ENCODE results near the gene S100A7.

Gene S100A7

DNA sequence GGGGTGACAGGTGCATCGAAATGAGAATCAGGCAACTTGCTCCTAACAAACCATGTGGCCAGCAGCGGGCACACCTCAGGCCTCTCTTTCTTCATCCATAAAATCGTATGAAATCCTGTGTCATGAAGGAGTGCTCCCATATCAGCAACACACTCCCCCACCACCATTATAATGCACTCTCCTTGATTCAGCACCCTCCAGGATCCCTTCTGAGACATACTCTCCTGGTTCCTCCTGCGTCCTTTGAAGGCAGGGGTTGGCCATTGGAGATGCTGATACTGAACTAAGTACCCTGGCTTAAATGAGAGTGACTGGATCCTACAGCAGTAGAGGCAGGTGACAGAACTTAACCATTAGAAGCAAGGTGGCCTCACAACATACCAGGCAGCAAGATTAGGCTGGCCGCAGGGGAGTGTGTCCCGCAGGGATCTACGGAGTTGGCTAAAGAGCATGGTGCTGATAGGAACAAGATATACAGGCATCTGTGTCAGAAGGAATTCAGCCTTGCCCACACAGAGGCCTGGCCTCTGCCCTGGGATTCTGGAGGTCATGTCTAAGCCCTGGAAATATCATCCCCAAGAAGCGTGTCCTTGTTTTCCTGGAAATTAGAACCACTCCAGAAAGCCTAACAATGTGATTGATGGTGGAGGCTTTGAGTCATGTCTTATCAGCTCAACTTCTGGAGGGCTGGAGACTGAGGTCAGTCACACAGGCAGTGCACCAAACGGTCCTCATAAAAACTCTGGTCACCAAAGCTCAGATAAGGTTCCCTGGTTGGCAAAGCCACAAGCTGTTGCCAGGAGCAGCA, 27.4 kb downstream of the S100A7 start:
- H3K27me3 ChIP-seq (ENCODE audit: insufficient read depth, low read depth, severe bottlenecking) = peaks cover 98% of the 10 kb centered on the region
- no peak overlapping the region for H3K27ac ChIP-seq
- TF ChIP-seq, protein P1, sequence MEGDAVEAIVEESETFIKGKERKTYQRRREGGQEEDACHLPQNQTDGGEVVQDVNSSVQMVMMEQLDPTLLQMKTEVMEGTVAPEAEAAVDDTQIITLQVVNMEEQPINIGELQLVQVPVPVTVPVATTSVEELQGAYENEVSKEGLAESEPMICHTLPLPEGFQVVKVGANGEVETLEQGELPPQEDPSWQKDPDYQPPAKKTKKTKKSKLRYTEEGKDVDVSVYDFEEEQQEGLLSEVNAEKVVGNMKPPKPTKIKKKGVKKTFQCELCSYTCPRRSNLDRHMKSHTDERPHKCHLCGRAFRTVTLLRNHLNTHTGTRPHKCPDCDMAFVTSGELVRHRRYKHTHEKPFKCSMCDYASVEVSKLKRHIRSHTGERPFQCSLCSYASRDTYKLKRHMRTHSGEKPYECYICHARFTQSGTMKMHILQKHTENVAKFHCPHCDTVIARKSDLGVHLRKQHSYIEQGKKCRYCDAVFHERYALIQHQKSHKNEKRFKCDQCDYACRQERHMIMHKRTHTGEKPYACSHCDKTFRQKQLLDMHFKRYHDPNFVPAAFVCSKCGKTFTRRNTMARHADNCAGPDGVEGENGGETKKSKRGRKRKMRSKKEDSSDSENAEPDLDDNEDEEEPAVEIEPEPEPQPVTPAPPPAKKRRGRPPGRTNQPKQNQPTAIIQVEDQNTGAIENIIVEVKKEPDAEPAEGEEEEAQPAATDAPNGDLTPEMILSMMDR (IDR thresholded peaks at IDR 0.05; ENCODE audit: low read depth, low read length) = no peak
- no peak for DNase-seq
- no peak overlapping the region for H3K4me3 ChIP-seq (ENCODE audit: low read depth, low read length)
- no peaks in the 10 kb centered on the region for H3K36me3 ChIP-seq
- H3K9me3 ChIP-seq (ENCODE audit: severe bottlenecking) = peaks cover 9% of the 10 kb centered on the region

DNA sequence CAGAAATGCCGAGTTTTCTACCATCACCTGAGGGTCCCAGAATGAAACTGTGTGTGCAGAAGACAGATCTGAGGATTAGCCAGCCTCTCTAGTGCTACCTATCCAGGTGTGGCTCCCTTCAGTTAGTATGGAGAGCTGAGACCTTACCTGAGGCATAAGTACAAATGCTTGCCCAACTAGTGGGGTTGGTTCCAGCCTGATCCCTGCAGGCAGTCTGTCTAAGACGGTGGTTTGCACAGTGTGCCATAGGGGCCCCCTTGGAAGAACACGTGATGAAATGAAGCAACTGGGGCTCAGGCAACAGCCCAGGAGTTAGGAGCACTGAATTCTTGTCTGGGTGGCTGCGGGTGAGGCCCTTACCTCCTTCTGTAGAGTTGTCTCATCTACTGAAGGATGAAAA, 28.5 kb downstream of the S100A7 start:
- H3K36me3 ChIP-seq = no peaks in the 10 kb centered on the region
- peaks cover 93% of the 10 kb centered on the region for H3K27me3 ChIP-seq (ENCODE audit: insufficient read depth, low read depth, severe bottlenecking)
- H3K4me3 ChIP-seq (ENCODE audit: low read depth, low read length) = no peak overlapping the region
- no peak overlapping the region for H3K27ac ChIP-seq
- H3K9me3 ChIP-seq (ENCODE audit: severe bottlenecking) = peaks cover 9% of the 10 kb centered on the region
- TF ChIP-seq, protein P1 (IDR thresholded peaks at IDR 0.05; ENCODE audit: low read depth, low read length) = no peak
- DNase-seq = no peak

DNA sequence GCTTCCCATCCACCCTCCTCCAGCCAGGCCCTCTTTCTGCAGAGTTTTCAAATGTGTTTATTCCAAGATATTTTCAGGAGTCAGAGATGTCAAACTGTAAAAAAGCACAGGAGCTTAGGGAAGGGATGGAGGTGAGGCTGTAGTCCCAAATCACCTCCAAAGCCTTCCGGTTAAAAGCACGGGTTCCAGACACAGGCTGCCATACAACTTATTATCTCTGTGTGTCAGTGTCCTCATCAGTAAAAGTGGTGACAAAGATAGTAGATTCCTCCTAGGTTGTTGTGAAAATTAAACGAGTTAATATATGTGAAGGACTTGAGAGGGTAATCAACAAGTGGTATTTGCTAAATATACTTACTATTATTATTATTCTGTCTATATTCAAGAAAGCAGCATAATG, 29.0 kb downstream of the S100A7 start:
- Histone ChIP-seq H3K9me3 (ENCODE audit: severe bottlenecking) (peaks cover 4% of the 10 kb centered on the region), H3K4me3 (ENCODE audit: low read depth, low read length) (no peak overlapping the region), H3K27me3 (ENCODE audit: insufficient read depth, low read depth, severe bottlenecking) (peaks cover 92% of the 10 kb centered on the region), H3K36me3 (no peaks in the 10 kb centered on the region), H3K27ac (no peak overlapping the region)
- DNase-seq = no peak
- TF ChIP-seq, protein P1 (IDR thresholded peaks at IDR 0.05; ENCODE audit: low read depth, low read length) = no peak

DNA sequence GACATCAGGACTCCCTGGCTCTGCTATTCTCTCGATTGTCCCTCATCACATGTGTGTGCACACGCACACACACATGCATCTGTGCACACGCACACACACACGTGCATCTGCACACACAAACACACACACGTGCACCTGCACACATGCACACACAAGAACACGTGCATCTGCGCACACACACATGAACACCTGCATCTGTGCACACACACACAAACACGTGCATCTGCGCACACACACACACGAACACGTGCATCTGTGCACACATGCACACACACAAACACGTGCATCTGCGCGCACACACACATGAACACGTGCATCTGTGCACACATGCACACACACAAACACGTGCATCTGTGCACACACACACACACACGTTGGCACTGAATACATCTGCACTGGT, 29.4 kb downstream of the S100A7 start:
- no peak for DNase-seq
- H3K9me3 ChIP-seq (ENCODE audit: severe bottlenecking) = no peaks in the 10 kb centered on the region
- no peaks in the 10 kb centered on the region for H3K36me3 ChIP-seq
- H3K4me3 ChIP-seq (ENCODE audit: low read depth, low read length) = no peak overlapping the region
- TF ChIP-seq, protein P1 (IDR thresholded peaks at IDR 0.05; ENCODE audit: low read depth, low read length) = no peak
- no peak overlapping the region for H3K27ac ChIP-seq
- H3K27me3 ChIP-seq (ENCODE audit: insufficient read depth, low read depth, severe bottlenecking) = peaks cover 91% of the 10 kb centered on the region

DNA sequence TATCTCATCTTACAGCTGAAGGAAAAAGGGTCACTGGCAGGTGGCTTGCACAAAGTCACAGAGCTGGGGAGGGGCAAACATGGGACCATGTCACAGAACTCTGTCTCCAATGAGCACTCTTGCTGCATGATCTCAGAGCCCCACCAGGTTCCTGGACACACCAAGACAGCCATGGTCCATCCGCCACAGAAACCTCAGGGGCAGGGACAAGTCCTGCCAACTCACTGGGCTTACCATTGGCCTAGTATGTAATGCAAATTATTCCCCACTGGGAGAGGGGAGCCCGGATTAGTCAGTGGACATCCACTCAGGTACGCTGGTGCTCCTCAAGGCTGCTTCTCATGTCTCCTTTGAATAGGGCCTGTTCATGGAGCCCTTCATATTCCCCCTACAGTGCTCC, 29.9 kb downstream of the S100A7 start:
- Histone ChIP-seq H3K9me3 (ENCODE audit: severe bottlenecking) (no peaks in the 10 kb centered on the region), H3K36me3 (no peaks in the 10 kb centered on the region), H3K27me3 (ENCODE audit: insufficient read depth, low read depth, severe bottlenecking) (peaks cover 90% of the 10 kb centered on the region), H3K27ac (no peak overlapping the region), H3K4me3 (ENCODE audit: low read depth, low read length) (no peak overlapping the region)
- DNase-seq = no peak
- TF ChIP-seq, protein P1 (IDR thresholded peaks at IDR 0.05; ENCODE audit: low read depth, low read length) = no peak

DNA sequence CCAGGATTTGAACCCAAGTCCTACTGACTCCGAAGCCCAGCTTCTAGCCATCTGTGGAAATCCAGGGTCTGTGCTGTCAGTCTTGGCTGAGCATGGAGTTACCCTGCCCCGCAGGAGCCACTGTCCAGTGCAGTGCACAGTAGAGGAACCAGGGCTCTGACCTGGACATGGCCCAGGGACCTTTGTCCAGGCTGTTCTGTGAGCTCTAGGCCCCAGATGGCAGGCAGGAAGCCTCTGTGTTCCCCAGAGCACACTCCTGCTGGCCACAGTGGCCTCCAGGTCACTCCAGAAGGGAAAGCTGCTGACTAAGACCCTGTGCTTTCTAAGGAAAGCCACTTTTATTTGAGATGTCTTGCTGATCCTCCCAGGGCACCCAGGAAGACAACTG, 30.3 kb downstream of the S100A7 start:
- DNase-seq = peak; percentile 11
- TF ChIP-seq, protein P1 (IDR thresholded peaks at IDR 0.05; ENCODE audit: low read depth, low read length) = no peak
- no peak overlapping the region for H3K4me3 ChIP-seq (ENCODE audit: low read depth, low read length)
- peaks cover 86% of the 10 kb centered on the region for H3K27me3 ChIP-seq (ENCODE audit: insufficient read depth, low read depth, severe bottlenecking)
- no peak overlapping the region for H3K27ac ChIP-seq
- H3K9me3 ChIP-seq (ENCODE audit: severe bottlenecking) = no peaks in the 10 kb centered on the region
- no peaks in the 10 kb centered on the region for H3K36me3 ChIP-seq

All from WERI-Rb-1 (cell line).